IMR-90 (cell line): ENCODE data around the gene HOXB6. TPM values are rescaled to one million over a fixed set of nuclear protein-coding genes. Genes with fewer than 3 reads are reported as not detected.

Source experiments
- ATAC-seq: fragments of 200-7000 bp; cut with Tn5 transposase; 2 replicates; pipeline ENCODE4 v1.9.1; 2020; ENCODE audit warnings: low read depth, mild to moderate bottlenecking, moderate library complexity
- BruUV-seq: library from RNA; stranded (reverse); fragments of 400-500 nt; replicated peaks from 2 replicates; lab custom pipeline; 2021; lab: Mats Ljungman, UMichigan
- CTCF ChIA-PET: fragments of 300-600 bp; formaldehyde crosslinking; extraction: SDS; loops from one replicate; lab custom pipeline; 2021; ENCODE audit warnings: antibody characterized with exemption; lab: Yijun Ruan, JAX
- POLR2A ChIA-PET: fragments of 300-600 bp; sonication (Branson Sonifier 250); formaldehyde crosslinking; loops from one replicate; lab custom pipeline; 2022; ENCODE audit warnings: antibody characterized with exemption; ENCODE audit not compliant: unreplicated experiment; lab: Charles Lee
- DNase-seq: peaks from one replicate; pipeline ENCODE4 v3.0.0; 2013
- H2AFZ ChIP-seq: replicated peaks from 2 replicates; pipeline ENCODE3; 2013; ENCODE audit warnings: low read length, mild to moderate bottlenecking; ENCODE audit not compliant: poor library complexity
- H2AK5ac ChIP-seq: 2 replicates; pipeline ENCODE4 v1.6.1; 2013; ENCODE audit warnings: low read depth, low read length, inconsistent platforms
- H2AK9ac ChIP-seq: replicated peaks from 2 replicates; pipeline ENCODE3; 2013; ENCODE audit warnings: mild to moderate bottlenecking, low read depth, low read length, moderate library complexity; ENCODE audit not compliant: poor library complexity
- H2BK120ac ChIP-seq: 2 replicates; pipeline ENCODE4 v1.6.1; 2013; ENCODE audit warnings: low read depth, low read length, inconsistent platforms
- H2BK15ac ChIP-seq: 3 replicates; pipeline ENCODE4 v1.6.1; 2013; ENCODE audit warnings: low read depth, low read length, inconsistent platforms
- H2BK20ac ChIP-seq: 2 replicates; pipeline ENCODE4 v1.6.1; 2013; ENCODE audit warnings: low read depth, mild to moderate bottlenecking, inconsistent platforms, low read length, moderate library complexity
- H2BK5ac ChIP-seq: 2 replicates; pipeline ENCODE4 v1.6.1; 2013; ENCODE audit warnings: mild to moderate bottlenecking, low read depth, low read length, inconsistent platforms; ENCODE audit not compliant: poor library complexity, severe bottlenecking
- H3K14ac ChIP-seq: replicated peaks from 2 replicates; pipeline ENCODE4 v1.6.1; 2013; ENCODE audit warnings: low read depth, low read length, inconsistent platforms
- H3K18ac ChIP-seq: 2 replicates; pipeline ENCODE4 v1.6.1; 2013; ENCODE audit warnings: low read depth, low read length, control low read depth
- H3K23ac ChIP-seq: 2 replicates; pipeline ENCODE4 v1.6.1; 2013; ENCODE audit warnings: low read depth, low read length, inconsistent platforms
- H3K27ac ChIP-seq: 2 replicates; pipeline ENCODE4 v1.5.1; 2013; ENCODE audit warnings: mild to moderate bottlenecking, control low read depth, low read length; ENCODE audit not compliant: insufficient read depth
- H3K27me3 ChIP-seq: 2 replicates; pipeline ENCODE4 v1.6.1; 2013; ENCODE audit warnings: low read length; ENCODE audit not compliant: control insufficient read depth, insufficient read depth
- H3K36me3 ChIP-seq: 2 replicates; pipeline ENCODE4 v1.6.1; 2013; ENCODE audit warnings: low read length, mixed read lengths; ENCODE audit not compliant: control insufficient read depth, insufficient read depth
- H3K4ac ChIP-seq: 2 replicates; pipeline ENCODE4 v1.6.1; 2013; ENCODE audit warnings: low read depth, low read length, inconsistent platforms
- H3K4me1 ChIP-seq: 2 replicates; pipeline ENCODE4 v1.6.1; 2013; ENCODE audit warnings: low read length, mixed read lengths; ENCODE audit not compliant: control insufficient read depth, insufficient read depth
- H3K4me2 ChIP-seq: 2 replicates; pipeline ENCODE4 v1.6.1; 2013; ENCODE audit warnings: low read depth, mild to moderate bottlenecking, control low read depth, low read length, moderate library complexity
- H3K4me3 ChIP-seq: 2 replicates; pipeline ENCODE4 v1.5.1; 2013; ENCODE audit warnings: low read depth, mild to moderate bottlenecking, control low read depth, low read length, moderate library complexity; ENCODE audit not compliant: insufficient read depth
- H3K56ac ChIP-seq: 2 replicates; pipeline ENCODE4 v1.6.1; 2013; ENCODE audit warnings: low read length, inconsistent platforms; ENCODE audit not compliant: insufficient read depth; ENCODE audit errors: extremely low read depth
- H3K79me1 ChIP-seq, 2 experiments: 2 replicates each; pipeline ENCODE4 v1.6.1; 2013; ENCODE audit warnings: low read length in 2 of 2, inconsistent platforms in 1 of 2, low read depth in 1 of 2
- H3K9ac ChIP-seq: 2 replicates; pipeline ENCODE4 v1.6.1; 2013; ENCODE audit warnings: low read depth, low read length, control low read depth
- H3K9me1 ChIP-seq: 2 replicates; pipeline ENCODE4 v1.6.1; 2013; ENCODE audit warnings: low read length, inconsistent platforms; ENCODE audit not compliant: insufficient read depth
- H3K9me3 ChIP-seq: 2 replicates; pipeline ENCODE4 v1.6.1; 2013; ENCODE audit warnings: low read length; ENCODE audit not compliant: control insufficient read depth, insufficient read depth
- H4K20me1 ChIP-seq: 2 replicates; pipeline ENCODE4 v1.6.1; 2013; ENCODE audit warnings: low read length, inconsistent platforms; ENCODE audit not compliant: insufficient read depth
- H4K5ac ChIP-seq: 2 replicates; pipeline ENCODE4 v1.6.1; 2013; ENCODE audit warnings: mild to moderate bottlenecking, low read depth, low read length, control low read depth
- H4K8ac ChIP-seq, 2 experiments: 2 replicates each; pipeline ENCODE4 v1.6.1; 2013; ENCODE audit warnings: low read depth in 2 of 2, low read length in 2 of 2, control low read depth in 1 of 2, inconsistent platforms in 1 of 2
- H4K91ac ChIP-seq: 2 replicates; pipeline ENCODE4 v1.6.1; 2013; ENCODE audit warnings: low read depth, low read length, inconsistent platforms; ENCODE audit not compliant: insufficient read depth
- FOS ChIP-seq: fragments of 150-350 bp; IDR thresholded peaks from 2 replicates; pipeline ENCODE4 v1.6.1; 2016; ENCODE audit warnings: low read depth, low read length
- RAD21 ChIP-seq: IDR thresholded peaks from 2 replicates; pipeline ENCODE4 v1.6.1; 2012; ENCODE audit warnings: low read length, improper control_type of control experiment
- WGBS, 2 experiments: methylation state at CpG; one replicate each; pipeline versions ENCODE4 v1.1.5 to v1.1.7; 2013; ENCODE audit warnings: missing lambda C conversion rate in 2 of 2; ENCODE audit not compliant: insufficient read length in 1 of 2; ENCODE audit errors: extremely low coverage in 2 of 2; 5-methylcytosine and 5-hydroxymethylcytosine counted together
- dilution Hi-C: fragments of 300-500 bp; cut with HindIII; formaldehyde crosslinking; loops from one replicate; pipeline ENCODE4 v1.14.3; 2018; ENCODE audit warnings: low sequenced_read_pairs; ENCODE audit not compliant: unreplicated experiment
- in situ Hi-C: fragments of 300-500 bp; cut with MboI; formaldehyde crosslinking; loops from 3 replicates; pipeline ENCODE4 v1.14.3; 2019; ENCODE audit warnings: low sequenced_read_pairs, inconsistent platforms, mixed read lengths
- intact Hi-C: fragments of 100-400 bp; cut with micrococcal nuclease; formaldehyde crosslinking; loops from 2 replicates; pipeline ENCODE4 v1.10.0; 2022
- polyA plus RNA-seq, 3 experiments: library from polyadenylated mRNA; depleted of rRNA; stranded (reverse); fragments of >200 nt; gene quantifications; 2 replicates each; pipeline ENCODE4 v1.2.3, GENCODE V29; 2012; ENCODE audit warnings: low replicate concordance in 1 of 3
- total RNA-seq: library from RNA; depleted of rRNA; stranded (reverse); fragments of >200 nt; gene quantifications from 2 replicates; pipeline ENCODE4 v1.2.3, GENCODE V29; 2012

The HOXB6 gene
- total and polyA plus RNA-seq, 2 of the 4 experiments (the other 2 are of a cell fraction): 11.1 to 42.2 TPM

GRCh38 chr17:48549281-48549630 lies 55.5 kb downstream of the HOXB6 start:
- DNase-seq (peak; percentile 29), ATAC-seq (no peak)
- peak overlapping the region; percentile 63 to 96; a peak in 3 of 4 replicates for H4K8ac ChIP-seq
- peaks cover 3% of the 10 kb centered on the region; the same call in 1 of the 2 replicates for H3K9me1 ChIP-seq
- peaks cover 26% of the 10 kb centered on the region for H3K36me3 ChIP-seq
- peak overlapping the region; percentile 97; the same call in 1 of the 2 replicates for H2AK5ac ChIP-seq
- intact Hi-C loops: no loop called here
- ChIA-PET POLR2A (interaction anchor here (1.2 kb wide), 1 partner anchor 40 kb away, joined by 3 read pairs; no protein-coding TSS in a partner anchor), CTCF (no interaction called here)
- H2BK120ac ChIP-seq: peak overlapping the region; percentile 97
- H2BK15ac ChIP-seq: peak overlapping the region; percentile 91; the same call in 2 of the 3 replicates
- peaks cover 4 to 25% of the 10 kb centered on the region in 2 experiments; a peak in 2 of 4 replicates for H3K79me1 ChIP-seq
- no peaks in the 10 kb centered on the region for H3K27me3 ChIP-seq
- H4K5ac ChIP-seq: peak overlapping the region; percentile 35
- no CpG with 5 or more reads among the region's 3 CpGs for WGBS, 2 experiments
- H2AK9ac ChIP-seq: no peak overlapping the region
- no peak overlapping the region for H3K4me2 ChIP-seq
- H2BK20ac ChIP-seq: peak overlapping the region; percentile 93
- H3K23ac ChIP-seq: peak overlapping the region; percentile 99
- peak overlapping the region; percentile 67 for H3K14ac ChIP-seq
- no peak overlapping the region for H2AFZ ChIP-seq
- no peaks in the 10 kb centered on the region for H4K20me1 ChIP-seq
- dilution Hi-C loops: no loop called here
- peak overlapping the region; percentile 58 for H3K18ac ChIP-seq
- peak overlapping the region; percentile 95 for H2BK5ac ChIP-seq
- no peaks in the 10 kb centered on the region for H3K9me3 ChIP-seq
- peak overlapping the region; percentile 70 for H3K9ac ChIP-seq
- TF ChIP-seq FOS (no peak), RAD21 (no peak)
- H3K56ac ChIP-seq: peak overlapping the region; percentile 88
- no TSS peak for BruUV-seq
- peak overlapping the region; percentile 98 for H3K4ac ChIP-seq
- H3K27ac ChIP-seq: peak overlapping the region; percentile 96
- in situ Hi-C loops: loop anchor here (10.0 kb wide), 1 partner anchor 194 kb away; no protein-coding TSS in a partner anchor
- H4K91ac ChIP-seq: peak overlapping the region; percentile 64
- H3K4me3 ChIP-seq: no peak overlapping the region
- H3K4me1 ChIP-seq: peaks cover 43% of the 10 kb centered on the region
